Fibroblast of lung (primary cell): Measurements from ENCODE around the gene PTPRZ1. TPM values are rescaled to one million over a fixed set of nuclear protein-coding genes. Genes with fewer than 3 reads are reported as not detected.

Experiments used
- DNase-seq, 2 donors: peaks; one replicate each; pipeline versions ENCODE4 v3.0.0 to v3.0.0-alpha.2; 2010; ENCODE audit warnings: low read depth in 2 of 2
- H2AFZ ChIP-seq: 2 replicates; pipeline ENCODE4 v1.5.1; 2012; ENCODE audit warnings: low read length, control low read depth, inconsistent platforms
- H3K27ac ChIP-seq: 2 replicates; pipeline ENCODE4 v1.5.1; 2011; ENCODE audit warnings: low read length, control low read depth; ENCODE audit not compliant: insufficient read depth
- H3K27me3 ChIP-seq: 2 replicates; pipeline ENCODE4 v1.5.1; 2011; ENCODE audit warnings: mild to moderate bottlenecking, low read length; ENCODE audit not compliant: control insufficient read depth, insufficient read depth
- H3K36me3 ChIP-seq: 2 replicates; pipeline ENCODE4 v1.5.1; 2011; ENCODE audit warnings: low read length; ENCODE audit not compliant: control insufficient read depth, insufficient read depth
- H3K4me1 ChIP-seq: 2 replicates; pipeline ENCODE4 v1.5.1; 2011; ENCODE audit warnings: low read length; ENCODE audit not compliant: control insufficient read depth, insufficient read depth; ENCODE audit errors: extremely low read depth
- H3K4me2 ChIP-seq: 2 replicates; pipeline ENCODE4 v1.5.1; 2011; ENCODE audit warnings: low read length, control low read depth; ENCODE audit not compliant: insufficient read depth; ENCODE audit errors: extremely low read depth
- H3K4me3 ChIP-seq, 4 experiments: fragments of 200-600 bp in 1 of 4; sonication (generic) in 1 of 4; replicated peaks in 1 of 4; 2 replicates each; pipeline ENCODE4 v1.5.1; 2011 to 2016; ENCODE audit warnings: low read length in 4 of 4, low read depth in 3 of 4, mild to moderate bottlenecking in 3 of 4, control low read depth in 2 of 4, inconsistent platforms in 1 of 4, mixed read lengths in 1 of 4; ENCODE audit not compliant: insufficient read depth in 1 of 4; ENCODE audit errors: control extremely low read depth in 1 of 4
- H3K79me2 ChIP-seq: 2 replicates; pipeline ENCODE4 v1.5.1; 2012; ENCODE audit warnings: mild to moderate bottlenecking, low read length, inconsistent platforms; ENCODE audit not compliant: control insufficient read depth, insufficient read depth
- H3K9ac ChIP-seq: 2 replicates; pipeline ENCODE4 v1.5.1; 2011; ENCODE audit warnings: mild to moderate bottlenecking, low read length, control low read depth; ENCODE audit not compliant: insufficient read depth
- H3K9me3 ChIP-seq: 2 replicates; pipeline ENCODE4 v1.5.1; 2012; ENCODE audit warnings: low read depth, low read length; ENCODE audit not compliant: control insufficient read depth, insufficient read depth
- H4K20me1 ChIP-seq: 2 replicates; pipeline ENCODE4 v1.5.1; 2011; ENCODE audit warnings: low read length; ENCODE audit not compliant: control insufficient read depth, insufficient read depth; ENCODE audit errors: extremely low read depth
- CTCF ChIP-seq, 2 donors: IDR thresholded peaks in 1 of 2; conservative IDR thresholded peaks in 1 of 2; 1 replicate in 1 of 2; 2 replicates in 1 of 2; pipeline ENCODE4 v1.5.1; 2011 to 2012; ENCODE audit warnings: low read length in 2 of 2, control low read depth in 1 of 2, inconsistent platforms in 1 of 2, low read depth in 1 of 2, mild to moderate bottlenecking in 1 of 2
- EZH2 ChIP-seq: IDR thresholded peaks from 2 replicates; pipeline ENCODE4 v1.5.1; 2012; ENCODE audit warnings: low read length, control low read depth, mild to moderate bottlenecking; ENCODE audit errors: missing control alignments
- polyA plus RNA-seq, 2 donors: library from polyadenylated mRNA; depleted of rRNA in 1 of 2; stranded (reverse) in 1 of 2; unstranded in 1 of 2; fragments of >200 nt; gene quantifications; 2 replicates each; pipeline ENCODE4 v1.2.1, GENCODE V29; 2011 to 2012; ENCODE audit warnings: missing spikeins in 1 of 2
- total RNA-seq: library from RNA; depleted of rRNA; stranded (reverse); fragments of >200 nt; gene quantifications from 2 replicates; pipeline ENCODE4 v1.2.1, GENCODE V29; 2014

The PTPRZ1 gene
- total and polyA plus RNA-seq, 2 donors (not counting 1 experiment from before 2014, with no cell fraction given) = 0.09 TPM; not detected in 1

- no peak overlapping the region for H2AFZ ChIP-seq
- no peaks in the 10 kb centered on the region for H3K27me3 ChIP-seq
- no peak for TF ChIP-seq CTCF (conservative IDR thresholded peaks at IDR 0.05 in 1 of 2, IDR thresholded peaks at IDR 0.05 in 1 of 2; ENCODE audit: low read depth in 1 of 2, low read length in 2 of 2)
- TF ChIP-seq EZH2 = no peak
- no peak overlapping the region for H3K27ac ChIP-seq
- H4K20me1 ChIP-seq = no peaks in the 10 kb centered on the region
- H3K36me3 ChIP-seq = no peaks in the 10 kb centered on the region
- H3K9me3 ChIP-seq = no peaks in the 10 kb centered on the region
- H3K4me2 ChIP-seq = no peak overlapping the region
- H3K79me2 ChIP-seq = no peaks in the 10 kb centered on the region
- no peak for DNase-seq
- H3K4me3 ChIP-seq = no peak overlapping the region
- no peaks in the 10 kb centered on the region for H3K4me1 ChIP-seq
- no peak overlapping the region for H3K9ac ChIP-seq
Measured at GRCh38 chr7:122027058-122027457, 154.1 kb downstream of the PTPRZ1 start.

- Histone ChIP-seq H3K79me2 (no peaks in the 10 kb centered on the region), H3K4me2 (no peak overlapping the region), H3K27ac (no peak overlapping the region), H3K4me1 (no peaks in the 10 kb centered on the region), H2AFZ (no peak overlapping the region), H3K4me3 (no peak overlapping the region), H4K20me1 (no peaks in the 10 kb centered on the region), H3K9ac (no peak overlapping the region), H3K27me3 (no peaks in the 10 kb centered on the region), H3K36me3 (no peaks in the 10 kb centered on the region), H3K9me3 (no peaks in the 10 kb centered on the region)
- DNase-seq = no peak
- no peak for TF ChIP-seq CTCF (conservative IDR thresholded peaks at IDR 0.05 in 1 of 2, IDR thresholded peaks at IDR 0.05 in 1 of 2; ENCODE audit: low read depth in 1 of 2, low read length in 2 of 2)
- no peak for TF ChIP-seq EZH2
Measured at GRCh38 chr7:122033641-122034040, 160.7 kb downstream of the PTPRZ1 start.

GRCh38 chr7:122035876-122036275 is 162.9 kb downstream of the PTPRZ1 start:
- H3K4me3 ChIP-seq = no peak overlapping the region
- H3K79me2 ChIP-seq = no peaks in the 10 kb centered on the region
- no peaks in the 10 kb centered on the region for H3K36me3 ChIP-seq
- TF ChIP-seq EZH2 (no peak), CTCF (conservative IDR thresholded peaks at IDR 0.05 in 1 of 2, IDR thresholded peaks at IDR 0.05 in 1 of 2; ENCODE audit: low read depth in 1 of 2, low read length in 2 of 2) (no peak)
- no peaks in the 10 kb centered on the region for H3K9me3 ChIP-seq
- no peak overlapping the region for H3K9ac ChIP-seq
- no peaks in the 10 kb centered on the region for H3K27me3 ChIP-seq
- no peak overlapping the region for H3K27ac ChIP-seq
- no peak overlapping the region for H2AFZ ChIP-seq
- DNase-seq = no peak
- no peaks in the 10 kb centered on the region for H4K20me1 ChIP-seq
- H3K4me2 ChIP-seq = no peak overlapping the region
- H3K4me1 ChIP-seq = no peaks in the 10 kb centered on the region
